GM18526 (cell line): ENCODE results near the gene CHD8.

Experiments
- POLR2A ChIP-seq: IDR thresholded peaks from 3 replicates; pipeline ENCODE4 v1.6.1; 2011; ENCODE audit not compliant: insufficient read length; ENCODE audit errors: extremely low read depth

The CHD8 gene

GRCh38 chr14:21343035-21343794, 112.7 kb downstream of the CHD8 start:
- TF ChIP-seq POLR2A = no peak
